Neuron (in vitro differentiated cells): ENCODE measurements around the gene PGC.
A peak's percentile ranks its signal among the peaks of the same experiment; 100 is the strongest.

Source experiments
- H2AFZ ChIP-seq: one replicate; pipeline ENCODE4 v1.6.1; 2013; ENCODE audit warnings: low read depth, mild to moderate bottlenecking, inconsistent platforms, low read length, moderate library complexity
- H3K27me3 ChIP-seq: one replicate; pipeline ENCODE4 v1.6.1; 2013; ENCODE audit warnings: low read length; ENCODE audit not compliant: insufficient read depth
- H3K36me3 ChIP-seq: one replicate; pipeline ENCODE4 v1.6.1; 2013; ENCODE audit warnings: low read length; ENCODE audit not compliant: insufficient read depth
- H3K4me1 ChIP-seq: one replicate; pipeline ENCODE4 v1.6.1; 2013; ENCODE audit warnings: low read length; ENCODE audit not compliant: insufficient read depth
- H3K4me3 ChIP-seq: 2 replicates; pipeline ENCODE4 v1.5.1; 2013; ENCODE audit warnings: mild to moderate bottlenecking, low read length, moderate library complexity
- H3K9me3 ChIP-seq: one replicate; pipeline ENCODE4 v1.6.1; 2013; ENCODE audit warnings: low read length

PGC gene

GRCh38 chr6:41781366-41781730, 34.2 kb upstream of the PGC start:
- peak overlapping the region; percentile 58 for H3K4me3 ChIP-seq
- peaks cover 22% of the 10 kb centered on the region for H3K4me1 ChIP-seq
- no peak overlapping the region for H2AFZ ChIP-seq
- no peaks in the 10 kb centered on the region for H3K27me3 ChIP-seq
- no peaks in the 10 kb centered on the region for H3K9me3 ChIP-seq
- H3K36me3 ChIP-seq: peaks cover 5% of the 10 kb centered on the region

DNA sequence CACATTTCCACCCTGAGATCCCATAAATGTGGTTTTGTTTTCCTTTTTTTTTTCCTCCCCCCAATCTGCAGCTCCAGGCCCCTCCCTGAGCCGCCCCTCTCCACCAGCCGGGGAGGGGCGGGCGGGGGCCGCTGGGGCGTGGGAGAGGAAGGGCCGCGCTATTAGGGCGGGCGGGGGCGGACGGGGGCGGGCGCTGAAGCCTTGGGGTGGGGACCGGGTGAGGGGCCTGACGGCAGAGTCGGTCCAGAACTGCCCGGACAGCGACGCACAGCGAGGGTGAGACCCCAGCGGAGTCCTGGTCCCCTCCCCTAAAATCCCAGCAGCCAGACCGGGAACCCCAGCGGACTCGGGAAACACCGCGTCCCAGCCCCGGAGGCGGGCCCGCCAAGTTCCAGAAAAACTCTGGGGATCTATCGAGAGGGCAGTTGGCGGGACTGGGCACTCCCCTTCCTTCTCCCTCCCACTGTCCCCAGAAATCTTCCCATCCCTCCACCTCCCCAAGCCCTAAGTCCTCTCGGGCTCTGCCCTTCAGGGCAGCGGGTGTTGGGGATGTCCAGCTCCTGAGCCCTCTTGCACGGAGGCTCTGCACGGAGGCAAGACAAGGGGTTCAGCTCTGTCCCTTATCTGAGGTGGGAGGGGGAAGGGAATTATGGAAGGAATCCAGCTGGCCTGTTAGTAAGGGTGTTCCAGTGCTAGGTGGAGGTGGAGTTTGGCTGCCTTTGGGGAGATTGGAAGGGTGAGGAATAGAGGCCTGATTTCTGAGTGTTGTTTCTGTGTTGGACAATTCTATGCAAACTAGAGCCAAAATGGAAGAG, 33.6 kb upstream of the PGC start, which contains the start of gene PRICKLE4:
Gene PRICKLE4 (plus strand): TSS at position 232 of the 815 bp plus-strand sequence. CDS start 2,692 bp downstream, outside the sequence.
- Histone ChIP-seq H3K36me3 (peaks cover 7% of the 10 kb centered on the region), H3K9me3 (no peaks in the 10 kb centered on the region), H3K27me3 (no peaks in the 10 kb centered on the region), H3K4me3 (peak within 1 kb of the TSS; percentile 58), H2AFZ (peak within 1 kb of the TSS; percentile 46), H3K4me1 (peaks cover 18% of the 10 kb centered on the region)

DNA sequence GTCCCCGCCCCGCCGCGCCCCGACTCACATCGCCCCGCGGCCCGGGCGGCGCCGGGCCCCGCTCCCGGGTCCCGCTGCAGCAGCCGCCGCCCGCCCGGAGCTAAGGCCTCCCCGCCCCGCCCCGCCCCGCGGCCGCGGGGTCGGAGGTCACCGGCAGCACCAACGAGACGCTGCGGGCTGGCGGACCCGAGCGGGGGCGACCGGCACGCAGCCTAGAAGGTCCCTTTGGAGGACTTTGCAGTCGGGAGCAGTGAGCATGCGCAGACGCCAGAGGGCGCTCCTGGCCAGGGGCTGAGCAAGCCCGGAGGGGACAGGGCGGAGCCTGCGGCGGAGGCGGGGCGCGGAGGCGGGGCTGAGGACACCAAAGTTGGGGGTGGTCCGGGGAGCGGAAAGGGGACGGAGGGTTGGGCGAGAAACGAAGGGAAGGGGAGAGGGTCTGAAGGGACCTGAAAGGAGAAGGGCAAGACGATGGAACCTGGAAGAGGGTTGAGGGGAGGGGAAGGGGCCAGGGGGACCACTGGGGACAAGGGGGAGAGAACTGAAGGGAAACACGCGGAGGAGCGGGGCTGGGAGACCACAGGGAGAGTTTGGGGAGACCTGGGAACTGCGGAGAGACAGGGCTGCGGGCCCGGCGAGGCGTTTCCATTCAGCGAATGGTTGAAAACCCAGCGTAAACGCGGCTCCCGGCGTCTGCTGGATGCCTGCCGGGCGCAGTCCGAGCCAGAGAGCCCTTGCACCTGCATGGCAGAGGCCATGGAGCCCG, 32.8 kb upstream of the PGC start, which contains the start of gene FRS3:
Gene FRS3 (minus strand): TSS at position 113 of the 763 bp plus-strand sequence. CDS start 2,913 bp downstream, outside the sequence.
- Histone ChIP-seq H3K9me3 (no peaks in the 10 kb centered on the region), H2AFZ (peak within 1 kb of the TSS; percentile 46), H3K36me3 (peaks cover 13% of the 10 kb centered on the region), H3K4me1 (peaks cover 16% of the 10 kb centered on the region), H3K27me3 (no peaks in the 10 kb centered on the region), H3K4me3 (peak within 1 kb of the TSS; percentile 58)

GRCh38 chr6:41779336-41779735, 32.1 kb upstream of the PGC start:
- H2AFZ ChIP-seq: peak overlapping the region; percentile 46
- H3K4me3 ChIP-seq: peak overlapping the region; percentile 58
- no peaks in the 10 kb centered on the region for H3K9me3 ChIP-seq
- H3K4me1 ChIP-seq: peaks cover 16% of the 10 kb centered on the region
- no peaks in the 10 kb centered on the region for H3K27me3 ChIP-seq
- peaks cover 16% of the 10 kb centered on the region for H3K36me3 ChIP-seq

DNA sequence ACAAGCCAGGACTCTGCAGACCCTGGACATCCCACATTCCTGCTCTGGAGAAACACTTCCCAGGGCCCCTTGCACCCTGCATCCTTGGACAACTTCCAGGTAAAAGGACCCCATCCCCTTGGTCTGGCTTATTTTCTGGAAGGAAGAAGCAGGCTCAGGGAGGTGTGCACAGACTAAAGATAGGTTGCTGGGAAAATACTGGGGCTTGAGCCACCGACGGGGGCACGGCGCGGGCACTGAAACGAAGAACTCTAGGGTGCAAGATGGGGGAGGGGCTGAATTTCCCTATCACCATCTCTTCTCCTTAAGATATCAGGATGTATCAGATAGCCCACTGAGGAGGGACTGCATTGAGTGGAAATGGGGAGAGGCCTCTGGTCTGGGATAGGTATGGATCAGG, 31.7 kb upstream of the PGC start:
- peaks cover 16% of the 10 kb centered on the region for H3K4me1 ChIP-seq
- peak overlapping the region; percentile 58 for H3K4me3 ChIP-seq
- H2AFZ ChIP-seq: peak overlapping the region; percentile 46
- no peaks in the 10 kb centered on the region for H3K27me3 ChIP-seq
- H3K36me3 ChIP-seq: peaks cover 16% of the 10 kb centered on the region
- no peaks in the 10 kb centered on the region for H3K9me3 ChIP-seq

GRCh38 chr6:41777551-41778285, 30.5 kb upstream of the PGC start:
- Histone ChIP-seq H3K4me1 (peaks cover 16% of the 10 kb centered on the region), H3K9me3 (no peaks in the 10 kb centered on the region), H2AFZ (no peak overlapping the region), H3K27me3 (no peaks in the 10 kb centered on the region), H3K36me3 (peaks cover 17% of the 10 kb centered on the region), H3K4me3 (no peak overlapping the region)

DNA sequence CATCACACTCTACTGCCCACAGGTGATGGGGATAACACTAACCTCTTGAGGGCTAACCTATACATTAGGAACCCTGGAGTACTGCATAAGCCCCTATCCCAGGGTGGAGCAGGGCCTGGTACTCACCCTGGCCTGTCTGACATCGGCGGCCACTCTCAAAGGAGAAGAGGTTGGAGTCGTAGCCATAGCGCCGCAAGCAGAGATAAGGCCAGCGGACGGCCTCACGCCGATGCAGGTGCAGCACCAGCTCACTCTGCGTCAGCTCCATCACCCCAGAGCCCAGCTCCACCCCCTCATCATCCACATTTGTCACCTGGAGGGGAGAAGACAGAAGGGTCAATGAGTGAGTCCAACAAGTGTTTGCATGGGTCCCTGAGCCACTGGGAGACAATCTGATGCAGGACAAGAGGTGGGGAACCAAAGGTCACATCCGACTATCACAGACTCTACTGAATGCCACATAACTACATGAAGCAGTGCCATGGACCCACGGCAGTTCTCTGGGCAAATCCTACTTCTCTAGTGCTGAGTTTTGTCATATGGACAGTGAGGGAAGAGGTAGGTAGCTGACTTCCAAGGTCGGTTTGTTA, 28.2 kb upstream of the PGC start:
- Histone ChIP-seq H3K36me3 (peaks cover 28% of the 10 kb centered on the region), H3K9me3 (no peaks in the 10 kb centered on the region), H3K4me3 (no peak overlapping the region), H2AFZ (no peak overlapping the region), H3K27me3 (no peaks in the 10 kb centered on the region), H3K4me1 (peaks cover 8% of the 10 kb centered on the region)

DNA sequence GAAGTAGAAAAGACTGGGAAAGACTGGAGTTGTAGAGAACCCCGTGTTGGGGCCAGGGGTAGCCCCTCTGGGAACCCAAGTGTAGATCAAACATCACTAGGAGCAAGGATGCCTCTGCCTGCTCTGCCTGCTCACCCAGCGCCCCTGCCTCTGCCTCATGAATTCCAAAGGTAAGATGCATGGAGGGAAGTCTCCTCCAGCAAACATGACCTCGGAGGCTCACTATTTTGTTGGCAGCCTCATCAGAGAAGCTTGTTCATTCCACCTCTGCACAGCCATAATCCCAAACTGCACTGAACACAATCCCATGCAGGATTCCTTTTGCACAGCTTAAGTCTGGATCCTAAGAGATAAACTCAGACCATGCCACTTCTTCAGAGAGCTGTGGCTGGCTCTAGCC, 27.6 kb upstream of the PGC start:
- peaks cover 8% of the 10 kb centered on the region for H3K4me1 ChIP-seq
- H2AFZ ChIP-seq: no peak overlapping the region
- H3K9me3 ChIP-seq: no peaks in the 10 kb centered on the region
- H3K4me3 ChIP-seq: no peak overlapping the region
- H3K27me3 ChIP-seq: no peaks in the 10 kb centered on the region
- H3K36me3 ChIP-seq: peaks cover 30% of the 10 kb centered on the region

DNA sequence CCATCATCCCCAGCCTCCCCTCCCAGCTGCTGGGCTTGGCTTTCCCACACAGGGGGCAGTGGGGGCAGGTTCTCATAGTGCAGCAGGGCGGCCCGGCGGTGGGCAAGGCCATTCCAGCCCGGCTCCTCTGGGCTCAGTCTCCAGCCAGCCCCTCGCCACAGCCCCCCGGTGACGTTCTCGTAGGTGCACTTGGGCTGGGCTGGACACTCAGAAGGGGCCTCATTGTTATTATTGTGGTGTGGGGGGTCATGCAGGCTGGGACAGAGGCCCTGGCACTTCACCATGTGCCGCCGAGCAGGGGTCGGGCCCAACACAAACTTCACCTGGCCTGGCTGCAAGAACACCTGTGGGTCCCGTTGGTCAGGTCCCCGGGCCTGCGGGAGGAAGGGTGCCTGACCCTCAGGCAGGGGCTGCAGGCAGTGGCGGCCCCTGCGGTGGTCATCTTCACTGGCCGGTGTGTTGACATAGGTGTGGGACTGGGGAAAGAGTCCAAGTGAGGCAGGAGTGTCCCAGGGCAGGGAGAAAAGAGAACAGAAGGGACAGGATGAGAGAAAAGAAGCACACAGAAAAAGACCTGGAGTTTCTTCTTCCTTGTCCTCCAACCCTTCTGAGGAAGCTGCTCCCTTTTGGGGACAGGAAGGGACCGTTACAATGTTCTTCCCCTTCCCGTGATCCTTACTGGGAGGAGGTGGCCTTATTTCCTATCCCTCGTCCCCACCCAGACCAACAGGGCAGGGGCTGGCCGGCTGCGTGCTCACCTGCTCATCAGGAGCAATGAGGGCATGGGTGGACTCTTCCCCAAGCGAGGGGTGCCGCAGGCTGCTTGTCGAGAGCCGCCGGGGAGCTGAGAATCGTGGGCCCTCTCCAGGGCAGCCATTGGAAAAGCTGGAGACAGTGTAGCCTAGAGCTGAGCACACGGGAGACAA, 24.1 kb upstream of the PGC start:
- H3K9me3 ChIP-seq: no peaks in the 10 kb centered on the region
- no peaks in the 10 kb centered on the region for H3K27me3 ChIP-seq
- H3K4me3 ChIP-seq: no peak overlapping the region

DNA sequence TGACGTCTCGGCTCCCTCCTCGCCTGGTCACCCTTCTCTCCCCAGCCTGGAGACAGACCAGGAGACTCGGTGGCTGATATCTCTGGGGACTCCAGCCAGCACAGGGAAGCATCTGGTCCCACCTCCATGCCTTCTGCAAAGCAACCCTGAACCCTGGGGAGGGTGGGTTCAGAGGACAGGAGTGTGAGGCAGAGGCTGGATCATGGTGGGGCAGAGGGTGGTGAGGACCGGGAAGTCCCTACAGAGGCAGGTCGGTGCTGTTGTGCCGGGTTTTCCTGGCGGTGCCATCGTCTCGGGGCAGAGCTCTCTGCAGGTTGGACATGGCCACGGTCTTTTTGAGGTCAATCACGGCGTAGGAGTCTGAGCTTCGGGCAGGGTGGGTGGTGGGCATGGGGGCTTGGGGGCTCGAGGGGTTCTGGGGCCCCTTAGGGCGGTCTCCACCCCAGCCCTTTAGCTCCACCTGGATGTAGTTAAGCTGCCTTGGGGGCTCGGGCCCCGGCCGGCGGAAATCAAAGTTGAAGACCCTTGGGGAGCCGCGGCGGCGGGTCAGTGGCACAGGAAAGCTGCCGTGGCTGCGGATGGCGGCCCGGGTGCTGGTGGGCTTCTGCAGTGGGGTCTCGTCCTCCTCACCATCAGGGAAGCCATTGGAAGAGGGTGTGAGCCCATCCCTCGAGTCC, 23.3 kb upstream of the PGC start:
- H3K4me1 ChIP-seq: peaks cover 9% of the 10 kb centered on the region
- H3K9me3 ChIP-seq: no peaks in the 10 kb centered on the region
- peaks cover 22% of the 10 kb centered on the region for H3K36me3 ChIP-seq
- no peaks in the 10 kb centered on the region for H3K27me3 ChIP-seq
- no peak overlapping the region for H3K4me3 ChIP-seq
- H2AFZ ChIP-seq: no peak overlapping the region

More for the DNA sequence above, 24.1 kb upstream of the PGC start:
- peaks cover 9% of the 10 kb centered on the region for H3K4me1 ChIP-seq
- peaks cover 25% of the 10 kb centered on the region for H3K36me3 ChIP-seq
- H2AFZ ChIP-seq: no peak overlapping the region

- Histone ChIP-seq H3K9me3 (no peaks in the 10 kb centered on the region), H3K4me3 (no peak overlapping the region), H2AFZ (no peak overlapping the region), H3K4me1 (peaks cover 9% of the 10 kb centered on the region), H3K36me3 (peaks cover 14% of the 10 kb centered on the region), H3K27me3 (no peaks in the 10 kb centered on the region)
These were observed 22.2 kb upstream of the PGC start for GRCh38 chr6:41769376-41769775.
